Activated CD4-positive, alpha-beta T cell treated with anti-CD3 and anti-CD28 coated beads, Interleukin-2, amount 10 ng/mL, durations not matched to agents 7 days and 5 days (primary cell): ENCODE measurements around the gene LRRC4C. TPM values are rescaled to one million over a fixed set of nuclear protein-coding genes. Genes with fewer than 3 reads are reported as not detected.
"Not testable (repeated sequence)": the region's sequence is repeated elsewhere in the genome, so short reads cannot be mapped to it uniquely, and the experiment has no call there.

ENCODE experiments used
- CTCF ChIA-PET: fragments of 350-600 bp; sonication (Branson Sonifier 250); formaldehyde crosslinking; loops from one replicate; lab custom pipeline; 2021; ENCODE audit warnings: antibody characterized with exemption; lab: Charles Lee
- POLR2A ChIA-PET: fragments of 350-600 bp; sonication (Branson Sonifier 250); formaldehyde crosslinking; loops from one replicate; lab custom pipeline; 2021; ENCODE audit warnings: antibody characterized with exemption; lab: Charles Lee
- DNase-seq: peaks from one replicate; pipeline ENCODE4 v3.0.0-alpha.2; 2020
- H3K27ac Mint-ChIP-seq: one replicate; pipeline ENCODE4 v1.8.0; 2021; ENCODE audit warnings: mild to moderate bottlenecking, moderate library complexity, mixed read lengths
- H3K27me3 Mint-ChIP-seq: one replicate; pipeline ENCODE4 v1.8.0; 2021; ENCODE audit warnings: mixed read lengths
- H3K36me3 Mint-ChIP-seq: one replicate; pipeline ENCODE4 v1.8.0; 2021; ENCODE audit warnings: low read depth, mixed read lengths
- H3K4me1 Mint-ChIP-seq: one replicate; pipeline ENCODE4 v1.8.0; 2021; ENCODE audit warnings: mixed read lengths
- H3K4me3 Mint-ChIP-seq: one replicate; pipeline ENCODE4 v1.8.0; 2021; ENCODE audit warnings: mild to moderate bottlenecking, moderate library complexity, mixed read lengths
- H3K9me3 Mint-ChIP-seq: one replicate; pipeline ENCODE4 v1.8.0; 2021; ENCODE audit warnings: mixed read lengths
- total RNA-seq, 2 experiments: library from RNA; stranded (reverse); gene quantifications; one replicate each; pipeline ENCODE4 v1.2.3, GENCODE V29; 2021

The LRRC4C gene
- total RNA-seq, 2 experiments from 2014 or later, result not detected

- CTCF ChIA-PET, result no interaction called here
- Mint-ChIP-seq H3K4me1 (no peaks in the 10 kb centered on the region), H3K27ac (no peak overlapping the region), H3K27me3 (no peaks in the 10 kb centered on the region), H3K36me3 (no peaks in the 10 kb centered on the region), H3K4me3 (no peak overlapping the region), H3K9me3 (peaks cover 19% of the 10 kb centered on the region)
- DNase-seq, result no peak
- POLR2A ChIA-PET, result no interaction called here
Measured at GRCh38 chr11:41045266-41045665, 414.2 kb downstream of the LRRC4C start.

- CTCF ChIA-PET, result no interaction called here
- DNase-seq, result no peak
- Mint-ChIP-seq H3K27me3 (no peaks in the 10 kb centered on the region), H3K4me3 (no peak overlapping the region), H3K9me3 (peaks cover 17% of the 10 kb centered on the region), H3K4me1 (no peaks in the 10 kb centered on the region), H3K27ac (no peak overlapping the region), H3K36me3 (no peaks in the 10 kb centered on the region)
- POLR2A ChIA-PET, result no interaction called here
Measured at GRCh38 chr11:41044747-41045146, 414.7 kb downstream of the LRRC4C start.

GRCh38 chr11:41042688-41043087 lies 416.8 kb downstream of the LRRC4C start:
- no peak overlapping the region for H3K4me3 Mint-ChIP-seq
- ChIA-PET CTCF (interaction anchor here (0.6 to 1.2 kb wide), 2 partner anchors 12 to 306 kb away, joined by 3 to 4 read pairs; no protein-coding TSS in a partner anchor), POLR2A (no interaction called here)
- no peak overlapping the region for H3K27ac Mint-ChIP-seq
- H3K4me1 Mint-ChIP-seq, result no peaks in the 10 kb centered on the region
- no peaks in the 10 kb centered on the region for H3K36me3 Mint-ChIP-seq
- H3K27me3 Mint-ChIP-seq, result no peaks in the 10 kb centered on the region
- peaks cover 13% of the 10 kb centered on the region for H3K9me3 Mint-ChIP-seq
- no peak for DNase-seq

- no peak overlapping the region for H3K4me3 Mint-ChIP-seq
- H3K27me3 Mint-ChIP-seq, result no peaks in the 10 kb centered on the region
- no peak for DNase-seq
- peaks cover 14% of the 10 kb centered on the region for H3K9me3 Mint-ChIP-seq
- POLR2A ChIA-PET, result no interaction called here
- no peaks in the 10 kb centered on the region for H3K4me1 Mint-ChIP-seq
- H3K36me3 Mint-ChIP-seq, result no peaks in the 10 kb centered on the region
- CTCF ChIA-PET, result no interaction called here
- no peak overlapping the region for H3K27ac Mint-ChIP-seq
Measured at GRCh38 chr11:41040474-41040873, 419.0 kb downstream of the LRRC4C start.

- no peak for DNase-seq
- Mint-ChIP-seq H3K9me3 (peaks cover 11% of the 10 kb centered on the region), H3K36me3 (no peaks in the 10 kb centered on the region), H3K27me3 (no peaks in the 10 kb centered on the region), H3K4me3 (no peak overlapping the region), H3K27ac (no peak overlapping the region), H3K4me1 (no peaks in the 10 kb centered on the region)
- CTCF ChIA-PET, result no interaction called here
- POLR2A ChIA-PET, result no interaction called here
Measured at GRCh38 chr11:41039592-41039991, 419.9 kb downstream of the LRRC4C start.

- Mint-ChIP-seq H3K36me3 (no peaks in the 10 kb centered on the region), H3K4me1 (no peaks in the 10 kb centered on the region), H3K4me3 (no peak overlapping the region), H3K27me3 (no peaks in the 10 kb centered on the region), H3K27ac (no peak overlapping the region), H3K9me3 (peaks cover 2% of the 10 kb centered on the region)
- POLR2A ChIA-PET, result no interaction called here
- no peak for DNase-seq
- CTCF ChIA-PET, result no interaction called here
Measured at GRCh38 chr11:41031551-41032060, 427.8 kb downstream of the LRRC4C start.

- no peaks in the 10 kb centered on the region for H3K36me3 Mint-ChIP-seq
- CTCF ChIA-PET, result no interaction called here
- H3K9me3 Mint-ChIP-seq, result peaks cover 7% of the 10 kb centered on the region
- H3K27ac Mint-ChIP-seq, result no peak overlapping the region
- POLR2A ChIA-PET, result no interaction called here
- H3K4me3 Mint-ChIP-seq, result no peak overlapping the region
- no peak for DNase-seq
- H3K27me3 Mint-ChIP-seq, result no peaks in the 10 kb centered on the region
- H3K4me1 Mint-ChIP-seq, result no peaks in the 10 kb centered on the region
Measured at GRCh38 chr11:41020259-41020658, 439.2 kb downstream of the LRRC4C start.

GRCh38 chr11:41019666-41020065 lies 439.8 kb downstream of the LRRC4C start:
- H3K4me1 Mint-ChIP-seq, H3K9me3 Mint-ChIP-seq, H3K36me3 Mint-ChIP-seq, H3K27ac Mint-ChIP-seq, H3K4me3 Mint-ChIP-seq, H3K27me3 Mint-ChIP-seq, CTCF ChIA-PET, POLR2A ChIA-PET, DNase-seq: not testable (repeated sequence)

GRCh38 chr11:41018224-41018623 lies 441.2 kb downstream of the LRRC4C start:
- Mint-ChIP-seq H3K36me3 (no peaks in the 10 kb centered on the region), H3K4me3 (no peak overlapping the region), H3K4me1 (no peaks in the 10 kb centered on the region), H3K27ac (no peak overlapping the region), H3K9me3 (peaks cover 3% of the 10 kb centered on the region), H3K27me3 (no peaks in the 10 kb centered on the region)
- POLR2A ChIA-PET, result no interaction called here
- CTCF ChIA-PET, result no interaction called here
- DNase-seq, result no peak

- POLR2A ChIA-PET, result no interaction called here
- no peak for DNase-seq
- no peaks in the 10 kb centered on the region for H3K36me3 Mint-ChIP-seq
- peaks cover 9% of the 10 kb centered on the region for H3K9me3 Mint-ChIP-seq
- CTCF ChIA-PET, result no interaction called here
- no peak overlapping the region for H3K27ac Mint-ChIP-seq
- H3K4me1 Mint-ChIP-seq, result no peaks in the 10 kb centered on the region
- no peaks in the 10 kb centered on the region for H3K27me3 Mint-ChIP-seq
- H3K4me3 Mint-ChIP-seq, result no peak overlapping the region
Measured at GRCh38 chr11:41010361-41011050, 448.9 kb downstream of the LRRC4C start.

GRCh38 chr11:41005986-41006385 lies 453.5 kb downstream of the LRRC4C start:
- ChIA-PET POLR2A (no interaction called here), CTCF (no interaction called here)
- no peak overlapping the region for H3K27ac Mint-ChIP-seq
- peaks cover 12% of the 10 kb centered on the region for H3K9me3 Mint-ChIP-seq
- no peak for DNase-seq
- no peaks in the 10 kb centered on the region for H3K4me1 Mint-ChIP-seq
- no peaks in the 10 kb centered on the region for H3K36me3 Mint-ChIP-seq
- no peaks in the 10 kb centered on the region for H3K27me3 Mint-ChIP-seq
- no peak overlapping the region for H3K4me3 Mint-ChIP-seq

GRCh38 chr11:41003339-41004282 lies 455.8 kb downstream of the LRRC4C start:
- H3K27me3 Mint-ChIP-seq, result no peaks in the 10 kb centered on the region
- POLR2A ChIA-PET, result no interaction called here
- H3K27ac Mint-ChIP-seq, result no peak overlapping the region
- no peak for DNase-seq
- H3K36me3 Mint-ChIP-seq, result no peaks in the 10 kb centered on the region
- CTCF ChIA-PET, result no interaction called here
- no peak overlapping the region for H3K4me3 Mint-ChIP-seq
- H3K9me3 Mint-ChIP-seq, result peaks cover 14% of the 10 kb centered on the region
- H3K4me1 Mint-ChIP-seq, result no peaks in the 10 kb centered on the region

GRCh38 chr11:40998920-40999319 lies 460.5 kb downstream of the LRRC4C start:
- Mint-ChIP-seq H3K4me3 (no peak overlapping the region), H3K9me3 (peaks cover 10% of the 10 kb centered on the region), H3K36me3 (no peaks in the 10 kb centered on the region), H3K4me1 (no peaks in the 10 kb centered on the region), H3K27ac (no peak overlapping the region), H3K27me3 (no peaks in the 10 kb centered on the region)
- CTCF ChIA-PET, result no interaction called here
- POLR2A ChIA-PET, result no interaction called here
- DNase-seq, result no peak
